HG03097 (cell line): ENCODE data around the gene ITGA2.

Experiments used
- ATAC-seq: cut with Tn5 transposase; IDR thresholded peaks from one replicate; pipeline ENCODE4 v1.9.1; 2021; ENCODE audit not compliant: unreplicated experiment, low FRiP score

ITGA2 gene

DNA sequence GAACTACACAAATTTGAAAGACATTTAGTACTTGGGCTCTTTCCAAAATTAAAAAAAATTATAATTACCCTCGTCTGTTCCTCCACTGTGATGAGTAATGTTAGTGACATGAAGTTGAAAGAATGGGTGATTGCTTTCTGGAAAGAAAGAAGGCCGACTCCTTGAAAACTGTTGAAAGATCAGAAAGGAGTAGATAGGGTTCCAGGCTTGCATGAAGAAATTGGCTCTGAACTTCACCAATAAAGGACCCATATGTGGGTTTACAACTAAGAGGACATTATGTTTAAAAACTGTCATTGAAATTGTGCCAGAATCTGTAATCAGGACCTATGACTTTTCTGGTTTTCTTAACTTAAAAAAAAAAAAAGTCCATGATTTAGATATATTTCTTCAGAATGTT is 141.1 kb downstream of the ITGA2 start:
- ATAC-seq, result no peak

DNA sequence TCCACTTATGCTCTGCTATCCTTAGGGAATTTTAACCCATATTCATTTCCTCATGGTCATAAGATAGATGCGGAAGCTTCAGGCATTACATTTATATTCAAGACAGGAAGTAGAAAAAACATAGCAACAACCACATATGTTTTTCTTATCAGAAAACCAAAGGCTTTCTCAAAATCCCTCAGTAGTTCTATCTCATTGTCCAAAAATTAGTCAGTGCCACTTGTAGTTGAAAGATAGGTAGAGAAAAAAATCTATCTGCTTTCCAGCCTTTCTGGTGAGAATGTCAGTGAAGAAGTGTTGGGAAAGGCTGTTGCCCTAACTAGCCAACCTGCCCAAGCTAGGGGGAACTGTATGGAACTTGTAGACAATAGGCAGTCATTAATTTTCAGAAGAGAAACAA is 143.9 kb downstream of the ITGA2 start:
- ATAC-seq, result no peak
